Caco-2 (cell line): Measurements from ENCODE around the gene TMEM40. TPM values are rescaled to one million over a fixed set of nuclear protein-coding genes. Genes with fewer than 3 reads are reported as not detected.

Experiments
- BruUV-seq: library from RNA; stranded (reverse); fragments of 400-500 nt; replicated peaks from 2 replicates; lab custom pipeline; 2021; lab: Mats Ljungman, UMichigan
- CTCF ChIA-PET: fragments of 300-600 bp; sonication (Branson Sonifier 250); formaldehyde crosslinking; loops from one replicate; lab custom pipeline; 2022; ENCODE audit warnings: antibody characterized with exemption; lab: Charles Lee
- POLR2A ChIA-PET: fragments of 300-600 bp; sonication (Branson Sonifier 250); formaldehyde crosslinking; loops from one replicate; lab custom pipeline; 2022; ENCODE audit warnings: antibody characterized with exemption; lab: Charles Lee
- DNase-seq, 2 experiments: peaks; one replicate each; pipeline versions ENCODE4 v3.0.0 to v3.0.0-alpha.2; 2020 to 2022
- H3K27me3 ChIP-seq: replicated peaks from 2 replicates; pipeline ENCODE4 v1.6.0; 2011; ENCODE audit warnings: low read length; ENCODE audit not compliant: control insufficient read depth, insufficient read depth
- H3K36me3 ChIP-seq: 2 replicates; pipeline ENCODE4 v1.5.1; 2011; ENCODE audit warnings: low read length; ENCODE audit not compliant: control insufficient read depth, insufficient read depth
- H3K4me1 ChIP-seq: fragments of 250-450 bp; sonication (Bioruptor Pico); 2 replicates; pipeline ENCODE4 v1.5.1; 2020; ENCODE audit warnings: mild to moderate bottlenecking
- H3K4me3 ChIP-seq: 2 replicates; pipeline ENCODE4 v1.5.1; 2011; ENCODE audit warnings: low read depth, mild to moderate bottlenecking, control low read depth, low read length
- H3K9me3 ChIP-seq: fragments of 250-450 bp; sonication (Bioruptor Pico); 2 replicates; pipeline ENCODE4 v1.5.1; 2020; ENCODE audit warnings: mild to moderate bottlenecking, moderate library complexity
- H3K27ac Mint-ChIP-seq: one replicate; pipeline ENCODE4 v1.8.0; 2022; ENCODE audit warnings: mixed read lengths; ENCODE audit not compliant: unreplicated experiment
- H3K27me3 Mint-ChIP-seq: one replicate; pipeline ENCODE4 v1.8.0; 2022; ENCODE audit warnings: mixed read lengths; ENCODE audit not compliant: insufficient read depth, unreplicated experiment
- H3K36me3 Mint-ChIP-seq: one replicate; pipeline ENCODE4 v1.8.0; 2022; ENCODE audit warnings: mild to moderate bottlenecking, mixed read lengths; ENCODE audit not compliant: insufficient read depth, unreplicated experiment
- H3K4me1 Mint-ChIP-seq: one replicate; pipeline ENCODE4 v1.8.0; 2022; ENCODE audit warnings: low read depth, mixed read lengths; ENCODE audit not compliant: unreplicated experiment
- H3K4me3 Mint-ChIP-seq: one replicate; pipeline ENCODE4 v1.8.0; 2022; ENCODE audit warnings: mild to moderate bottlenecking, moderate library complexity, mixed read lengths; ENCODE audit not compliant: unreplicated experiment
- H3K9me3 Mint-ChIP-seq: one replicate; pipeline ENCODE4 v1.8.0; 2022; ENCODE audit warnings: mixed read lengths; ENCODE audit not compliant: unreplicated experiment
- CTCF ChIP-seq, 2 experiments: fragments of 200-600 bp in 1 of 2; IDR thresholded peaks; 1 replicate in 1 of 2; 2 replicates in 1 of 2; pipeline versions ENCODE4 v1.5.1 to v1.8.0; 2011 to 2022; ENCODE audit warnings: antibody characterized with exemption in 1 of 2, control low read depth in 1 of 2, inconsistent platforms in 1 of 2, low read depth in 1 of 2, low read length in 1 of 2, mild to moderate bottlenecking in 1 of 2, moderate library complexity in 1 of 2; ENCODE audit not compliant: insufficient read depth in 1 of 2, severe bottlenecking in 1 of 2, unreplicated experiment in 1 of 2
- intact Hi-C: fragments of 100-400 bp; cut with micrococcal nuclease; formaldehyde crosslinking; loops from one replicate; pipeline ENCODE4 v1.10.0; 2022; ENCODE audit not compliant: unreplicated experiment
- total RNA-seq: library from RNA; stranded (reverse); gene quantifications from 2 replicates; pipeline ENCODE4 v1.2.3, GENCODE V29; 2022

TMEM40 gene
- total RNA-seq, 1 experiment from 2014 or later, result 0.86 TPM

GRCh38 chr3:12759693-12760565 lies 870 bp upstream of the TMEM40 start:
- ChIA-PET POLR2A (no interaction called here), CTCF (no interaction called here)
- H3K4me3 Mint-ChIP-seq, result peak overlapping the region; percentile 37
- peak overlapping the region; percentile 94 for H3K27ac Mint-ChIP-seq
- peaks cover 32% of the 10 kb centered on the region for H3K4me1 ChIP-seq
- intact Hi-C loops, result no loop called here
- peak in 1 of 2 experiments; percentile 24 for DNase-seq
- TF ChIP-seq CTCF (IDR thresholded peaks at IDR 0.05; ENCODE audit: insufficient read depth in 1 of 2, low read depth in 1 of 2, low read length in 1 of 2, severe bottlenecking in 1 of 2, unreplicated experiment in 1 of 2), result no peak
- BruUV-seq, result TSS peak; percentile 89
- no peaks in the 10 kb centered on the region for H3K36me3 Mint-ChIP-seq
- no peaks in the 10 kb centered on the region for H3K9me3 ChIP-seq
- no peaks in the 10 kb centered on the region for H3K9me3 Mint-ChIP-seq
- no peak overlapping the region for H3K4me3 ChIP-seq
- H3K27me3 ChIP-seq, result no peaks in the 10 kb centered on the region
- H3K27me3 Mint-ChIP-seq, result no peaks in the 10 kb centered on the region
- H3K4me1 Mint-ChIP-seq, result peaks cover 21% of the 10 kb centered on the region
- no peaks in the 10 kb centered on the region for H3K36me3 ChIP-seq

DNA sequence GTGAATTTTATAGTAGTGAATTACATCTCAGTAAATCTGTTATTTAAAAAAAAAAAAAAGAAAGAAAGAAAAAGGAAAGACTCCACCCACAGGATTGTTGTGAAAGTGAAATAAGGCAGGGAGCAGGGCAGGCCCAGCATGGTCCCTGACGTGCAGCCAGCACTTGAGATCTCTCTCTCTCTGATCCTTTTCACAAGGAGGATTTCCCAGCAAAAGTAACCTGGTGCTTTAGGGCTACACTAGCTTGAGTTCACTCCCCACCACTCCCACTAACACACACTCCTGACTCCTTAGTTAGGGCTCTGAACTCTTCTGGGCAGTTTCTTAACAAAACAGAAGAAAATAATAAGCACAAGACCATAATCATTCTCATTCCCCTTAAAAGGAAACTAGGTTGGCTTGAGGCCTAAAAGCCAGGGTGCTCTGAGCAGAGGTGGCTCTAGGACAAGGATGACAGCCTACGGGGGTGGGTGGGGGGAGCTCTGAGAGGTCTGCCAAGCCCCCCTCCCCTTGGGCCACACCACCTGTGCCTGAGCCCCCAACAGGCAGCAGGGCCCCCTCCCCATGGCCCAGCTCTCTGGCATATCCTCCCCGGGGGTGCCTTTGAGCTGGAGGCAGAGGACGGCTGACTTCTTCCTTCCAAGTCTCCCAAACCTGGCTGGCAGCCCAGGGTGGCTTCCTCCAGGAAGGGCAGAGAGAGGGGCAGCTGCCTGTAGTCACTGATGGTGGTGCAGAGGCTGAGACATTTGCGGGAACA lies 856 bp downstream of the TMEM40 start:
- Histone ChIP-seq H3K4me1 (peaks cover 28% of the 10 kb centered on the region), H3K4me3 (no peak overlapping the region), H3K36me3 (no peaks in the 10 kb centered on the region), H3K27me3 (no peaks in the 10 kb centered on the region), H3K9me3 (no peaks in the 10 kb centered on the region)
- Mint-ChIP-seq H3K4me1 (peaks cover 18% of the 10 kb centered on the region), H3K4me3 (no peak overlapping the region), H3K36me3 (no peaks in the 10 kb centered on the region), H3K27ac (no peak overlapping the region), H3K9me3 (no peaks in the 10 kb centered on the region), H3K27me3 (no peaks in the 10 kb centered on the region)
- TF ChIP-seq CTCF (IDR thresholded peaks at IDR 0.05; ENCODE audit: insufficient read depth in 1 of 2, low read depth in 1 of 2, low read length in 1 of 2, severe bottlenecking in 1 of 2, unreplicated experiment in 1 of 2), result no peak
- ChIA-PET CTCF (no interaction called here), POLR2A (no interaction called here)
- no TSS peak for BruUV-seq
- no peak for DNase-seq
- intact Hi-C loops, result no loop called here

DNA sequence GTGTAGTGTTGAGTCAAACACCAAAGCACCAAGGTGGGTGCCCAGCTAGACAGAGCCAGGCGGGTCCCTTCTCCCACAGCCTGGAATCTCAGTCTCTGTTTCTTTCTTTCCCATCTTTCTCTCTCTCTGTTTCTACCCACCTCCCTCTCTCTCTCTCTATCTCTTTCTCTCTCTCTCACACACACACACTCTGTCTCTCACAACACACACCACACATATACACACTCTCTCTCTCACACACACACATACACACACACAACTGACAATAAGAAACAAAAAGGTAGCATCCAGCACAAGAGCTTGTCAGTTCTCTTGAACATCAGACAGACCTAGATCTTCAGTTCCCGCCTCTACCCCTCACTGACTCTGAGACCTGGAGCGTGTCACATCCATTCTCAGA lies 2.4 kb downstream of the TMEM40 start:
- H3K9me3 Mint-ChIP-seq, result no peaks in the 10 kb centered on the region
- no peak for DNase-seq
- no peak for TF ChIP-seq CTCF (IDR thresholded peaks at IDR 0.05; ENCODE audit: insufficient read depth in 1 of 2, low read depth in 1 of 2, low read length in 1 of 2, severe bottlenecking in 1 of 2, unreplicated experiment in 1 of 2)
- Histone ChIP-seq H3K9me3 (no peaks in the 10 kb centered on the region), H3K4me3 (no peak overlapping the region), H3K27me3 (no peaks in the 10 kb centered on the region), H3K4me1 (peaks cover 26% of the 10 kb centered on the region), H3K36me3 (no peaks in the 10 kb centered on the region)
- POLR2A ChIA-PET, result no interaction called here
- no TSS peak for BruUV-seq
- H3K27me3 Mint-ChIP-seq, result no peaks in the 10 kb centered on the region
- no peak overlapping the region for H3K4me3 Mint-ChIP-seq
- peaks cover 15% of the 10 kb centered on the region for H3K4me1 Mint-ChIP-seq
- CTCF ChIA-PET, result no interaction called here
- H3K27ac Mint-ChIP-seq, result no peak overlapping the region
- intact Hi-C loops, result no loop called here
- no peaks in the 10 kb centered on the region for H3K36me3 Mint-ChIP-seq
